Dermis microvascular lymphatic vessel endothelial cell (primary cell): ENCODE results near the gene TMEM38A. TPM values are rescaled to one million over a fixed set of nuclear protein-coding genes. Genes with fewer than 3 reads are reported as not detected.

Experiments used
- total RNA-seq: library from RNA; depleted of rRNA; stranded (reverse); fragments of >200 nt; gene quantifications from 2 replicates; pipeline ENCODE4 v1.2.1, GENCODE V29; 2014

The TMEM38A gene
- total RNA-seq, 1 donor from 2014 or later = 0.90 TPM

Other genes starting within 250 kb of the TMEM38A start
- 5.8 and 10.7 TPM in 2 replicates for gene EPS15L1, start 189.2 kb upstream of the TMEM38A start, total RNA-seq
- not detected in 2 replicates for gene CALR3, start 165.0 kb upstream of the TMEM38A start, total RNA-seq
- gene C19orf44, start 164.7 kb upstream of the TMEM38A start, total RNA-seq = 1.5 and 1.8 TPM in 2 replicates
- gene CHERP, start 118.7 kb upstream of the TMEM38A start, total RNA-seq = 2.6 and 8.0 TPM in 2 replicates
- 15.7 and 29.5 TPM in 2 replicates for gene SLC35E1, start 88.7 kb upstream of the TMEM38A start, total RNA-seq
- 2.4 and 4.9 TPM in 2 replicates for gene MED26, start 32.9 kb upstream of the TMEM38A start, total RNA-seq
- 33.4 and 52.1 TPM in 2 replicates for gene SMIM7, start 995 bp upstream of the TMEM38A start, total RNA-seq
- not detected in 2 replicates for gene NWD1, start 58.7 kb downstream of the TMEM38A start, total RNA-seq
- gene SIN3B, start 168.3 kb downstream of the TMEM38A start, total RNA-seq = 14.4 and 40.0 TPM in 2 replicates
- 2.6 and 13.9 TPM in 2 replicates for gene F2RL3, start 227.9 kb downstream of the TMEM38A start, total RNA-seq